Suppressor macrophage treated with lipopolysaccharide for 1 hour (primary cell): ENCODE data around the gene EIF4G3.
A peak's percentile ranks its signal among the peaks of the same experiment; 100 is the strongest.
"Not testable (repeated sequence)": the region's sequence is repeated elsewhere in the genome, so short reads cannot be mapped to it uniquely, and the experiment has no call there.

Source experiments
- DNase-seq, 3 donors: peaks; one replicate each; pipeline ENCODE4 v3.0.0-alpha.2; 2020 to 2022

Gene EIF4G3

DNA sequence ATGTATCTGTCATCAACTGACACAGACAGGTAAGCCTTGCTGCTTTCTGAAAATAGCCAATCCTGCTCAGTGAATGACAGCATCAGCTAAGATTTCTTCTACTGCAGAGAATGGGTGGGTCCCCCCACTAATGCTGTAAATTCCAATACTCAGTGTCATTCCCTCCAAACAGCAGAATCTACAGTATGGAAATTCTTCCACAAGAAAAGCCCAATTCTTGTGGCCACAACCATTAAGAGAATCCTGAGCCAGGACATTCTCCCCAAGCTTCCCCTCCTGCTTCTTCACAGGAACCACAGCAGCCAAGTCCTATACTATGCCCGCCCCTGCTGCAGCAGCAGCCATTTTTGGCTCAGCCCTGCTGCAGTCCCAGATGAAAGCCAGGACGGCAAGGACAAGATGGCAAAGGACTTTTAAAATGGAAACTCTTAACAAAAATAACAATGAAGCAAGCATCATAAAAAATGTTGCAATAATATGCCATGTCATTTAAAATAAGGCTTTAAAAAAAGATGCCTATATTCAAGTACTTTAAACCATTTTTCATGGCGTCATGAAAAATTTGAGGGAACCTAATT is 26.8 kb downstream of the EIF4G3 start:
- peak; percentile 23 to 43 (median 31) for DNase-seq

GRCh38 chr1:21149430-21149854 is 27.3 kb downstream of the EIF4G3 start:
- DNase-seq = peak; percentile 15 to 49 (median 24)

- no peak for DNase-seq
Measured at GRCh38 chr1:21143752-21144151, 32.9 kb downstream of the EIF4G3 start.

DNA sequence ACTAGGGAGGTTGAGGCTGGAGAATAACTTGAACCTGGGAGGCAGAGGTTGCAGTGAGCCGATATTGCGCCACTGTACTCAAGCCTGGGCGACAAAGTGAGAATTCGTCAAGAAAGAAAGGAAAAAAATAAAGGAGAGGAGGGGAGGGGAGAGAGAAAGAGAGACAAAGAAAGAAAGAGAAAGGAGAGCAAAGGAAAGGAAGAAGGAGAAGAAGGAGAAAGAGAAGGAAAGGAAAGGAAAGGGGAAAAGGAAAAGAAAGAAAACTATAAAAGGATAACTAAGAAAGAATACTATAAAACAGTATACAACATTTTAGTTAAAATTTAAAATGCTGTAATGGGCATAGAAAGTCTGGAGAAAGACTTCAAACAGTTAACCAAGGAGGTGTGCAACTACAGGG is 33.6 kb downstream of the EIF4G3 start:
- no peak for DNase-seq

DNA sequence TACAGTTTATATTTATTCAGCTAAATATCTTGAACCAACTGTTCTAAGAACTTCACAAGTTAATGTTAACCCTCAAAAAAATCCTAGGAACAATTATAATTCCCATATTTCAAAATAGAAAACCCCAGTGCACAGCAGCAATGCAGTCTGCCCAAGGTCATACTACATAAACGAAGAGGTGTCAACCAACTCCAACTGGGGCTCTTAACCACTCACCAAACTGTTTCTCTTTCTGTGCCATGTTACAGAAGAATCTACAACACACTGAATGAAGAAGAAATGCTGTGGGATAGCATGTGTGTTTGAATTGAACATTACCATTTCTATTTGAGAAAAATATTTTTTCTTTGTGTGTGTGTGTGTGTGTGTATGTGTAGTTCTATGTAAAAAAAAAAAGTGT is 35.7 kb downstream of the EIF4G3 start:
- DNase-seq = peak; percentile 13 to 25 (median 18)

DNA sequence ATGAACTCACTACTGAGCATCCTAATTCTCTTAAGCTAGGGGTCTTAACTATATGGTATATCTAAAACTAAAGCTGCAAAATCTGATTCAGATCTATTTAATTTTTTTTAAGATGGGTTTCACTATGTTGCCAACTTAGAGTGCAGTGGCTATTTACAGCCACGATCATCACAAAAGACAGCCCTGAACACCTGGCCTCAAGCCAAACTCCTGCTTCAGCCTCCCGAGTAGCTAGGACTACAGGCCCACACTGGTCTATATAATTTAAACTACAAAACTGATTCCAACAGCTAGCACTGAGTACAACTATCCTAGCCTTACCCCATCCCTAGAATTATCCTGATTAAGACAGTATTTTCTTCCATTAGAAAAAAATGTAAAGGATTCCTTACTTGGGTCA is 37.1 kb downstream of the EIF4G3 start:
- DNase-seq = no peak

GRCh38 chr1:21136344-21136743 is 40.4 kb downstream of the EIF4G3 start:
- not testable (repeated sequence) for DNase-seq

DNA sequence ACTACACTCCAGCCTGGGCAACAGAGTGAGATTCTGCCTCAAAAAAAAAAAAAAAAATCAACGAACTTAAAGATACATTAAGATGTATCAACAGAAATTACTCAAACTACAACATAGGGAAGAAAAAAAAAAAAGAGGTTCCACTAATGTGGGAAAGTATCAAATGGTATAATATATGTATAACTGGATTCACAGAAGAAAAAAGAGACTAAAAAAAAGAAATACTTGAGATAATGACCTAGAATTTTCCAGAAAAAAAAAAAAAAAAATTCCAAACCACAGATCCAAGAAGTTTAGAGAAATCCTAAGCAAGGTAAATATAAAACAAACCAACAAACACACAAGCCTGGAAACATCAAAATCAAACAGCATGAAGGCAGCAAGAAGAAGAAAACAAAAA is 45.5 kb downstream of the EIF4G3 start:
- DNase-seq = no peak

GRCh38 chr1:21129407-21129806 is 47.3 kb downstream of the EIF4G3 start:
- DNase-seq = no peak

DNA sequence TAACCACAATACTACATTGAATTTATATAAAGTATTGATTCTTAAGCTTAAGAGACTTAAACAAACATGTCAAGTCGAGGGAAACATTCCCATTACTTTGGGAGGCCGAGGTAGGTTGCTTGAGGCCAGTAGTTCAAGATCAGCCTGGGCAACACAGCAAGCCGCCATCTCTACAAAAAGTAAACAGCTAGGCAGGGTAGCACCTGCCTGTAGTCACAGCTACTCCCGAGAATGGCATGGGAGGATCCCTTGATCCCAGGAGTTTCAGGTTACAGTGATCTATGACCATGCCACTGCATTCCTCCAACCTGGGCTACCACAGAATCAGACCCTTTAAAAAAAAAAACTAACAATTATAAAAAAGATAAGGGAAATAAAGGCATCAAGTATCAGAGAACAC is 50.4 kb downstream of the EIF4G3 start:
- DNase-seq = no peak

DNA sequence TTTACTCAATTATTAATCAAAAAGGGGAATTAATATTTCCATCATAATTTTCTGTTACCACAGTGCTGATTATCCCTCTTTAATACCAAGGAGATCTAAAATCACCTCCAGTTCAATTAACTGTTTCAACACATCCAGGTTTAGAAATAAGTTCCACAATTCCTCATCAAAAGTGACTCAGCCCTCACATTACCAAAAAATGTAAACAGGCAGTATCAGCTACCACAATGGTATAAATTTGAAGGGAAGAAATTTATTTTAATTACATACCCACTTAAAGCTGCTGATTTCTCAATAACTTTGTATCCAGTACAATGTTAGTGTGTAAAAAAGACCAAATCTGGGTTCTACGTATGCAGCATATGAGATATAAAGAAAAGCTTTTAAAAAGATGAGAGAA is 51.9 kb downstream of the EIF4G3 start:
- peak in 1 of 3 donors; percentile 34 for DNase-seq

DNA sequence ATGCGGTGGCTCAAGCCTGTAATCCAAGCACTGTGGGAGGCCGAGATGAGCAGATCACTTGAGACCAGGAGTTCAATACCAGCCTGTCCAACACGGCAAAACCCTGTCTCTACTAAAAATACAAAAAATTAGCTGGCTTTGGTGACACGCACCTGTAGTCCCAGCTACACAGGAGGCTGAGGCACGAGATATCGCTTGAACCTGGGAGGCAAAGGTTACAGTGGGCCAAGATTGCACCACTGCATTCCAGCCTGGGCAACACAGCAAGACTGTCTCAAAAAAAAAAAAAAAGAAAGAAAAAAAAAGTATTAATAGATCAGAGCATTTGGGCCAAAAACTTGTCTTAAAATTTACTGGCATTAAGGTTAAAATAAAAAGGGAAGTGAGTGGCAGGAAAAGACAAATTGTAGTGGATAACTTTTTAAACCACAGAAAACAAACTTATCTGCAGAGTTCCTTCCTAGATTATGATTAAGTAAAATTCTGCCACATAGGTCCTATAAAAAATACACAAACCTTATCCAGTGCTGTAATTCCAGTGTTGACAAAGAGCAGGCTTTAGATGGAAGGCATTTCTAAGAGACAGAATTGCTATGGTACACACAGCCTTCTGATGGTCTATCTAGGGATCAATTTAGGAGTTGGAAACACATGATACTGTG is 53.3 kb downstream of the EIF4G3 start:
- DNase-seq = no peak

DNA sequence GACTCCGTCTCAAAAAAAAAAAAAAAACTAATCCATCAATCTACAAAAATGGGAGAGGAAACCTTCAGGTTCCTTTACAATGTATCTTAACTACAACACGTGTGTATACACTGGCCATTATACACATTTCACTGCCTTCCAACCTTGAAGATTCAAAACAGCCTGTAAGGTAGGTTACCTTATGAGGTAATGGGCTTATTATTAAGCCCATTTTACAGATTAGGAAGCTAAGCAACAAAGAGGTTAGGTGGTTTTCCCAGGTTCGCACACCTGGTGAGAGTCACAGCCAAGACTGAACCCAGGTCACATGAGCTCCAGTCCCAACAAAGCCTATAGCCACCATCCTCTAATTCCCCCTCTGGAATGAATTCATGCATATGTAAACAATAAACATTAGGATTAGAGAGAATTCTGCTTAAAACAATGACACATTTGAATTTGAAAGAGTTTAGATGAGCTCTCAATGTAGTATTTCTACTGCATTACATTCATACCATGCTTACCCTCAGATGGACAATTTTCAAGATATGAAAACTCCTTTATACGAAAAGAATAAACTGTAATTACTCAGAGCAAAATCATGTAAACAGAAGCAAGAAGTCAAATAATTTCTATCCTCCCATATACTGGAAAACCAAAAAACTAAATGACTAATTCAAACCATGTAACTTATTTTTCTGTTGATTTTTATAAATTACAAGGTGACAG is 54.8 kb downstream of the EIF4G3 start:
- no peak for DNase-seq

- DNase-seq = no peak
Measured at GRCh38 chr1:21118167-21118566, 58.5 kb downstream of the EIF4G3 start.

GRCh38 chr1:21117597-21118001 is 59.1 kb downstream of the EIF4G3 start:
- peak in 2 of 3 donors; percentile 25 to 26 for DNase-seq

DNA sequence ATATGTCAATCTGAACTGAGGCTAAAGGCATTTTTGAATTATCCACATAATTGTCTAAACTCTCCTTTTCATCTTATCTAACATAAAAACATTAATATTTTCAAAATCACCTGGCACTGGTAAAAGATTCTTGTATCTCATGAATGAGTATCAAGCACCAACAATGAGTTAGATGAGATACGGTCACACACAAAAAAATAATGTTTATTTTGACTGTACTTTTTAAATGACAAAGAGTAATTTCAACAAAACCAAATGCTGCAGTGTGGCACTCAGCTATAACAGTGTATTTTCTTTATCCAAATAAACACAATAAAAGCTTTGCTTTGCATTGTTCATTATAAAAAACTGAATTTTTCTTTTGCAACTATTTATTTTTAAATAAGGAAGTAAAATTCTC is 59.5 kb downstream of the EIF4G3 start:
- DNase-seq = no peak

DNA sequence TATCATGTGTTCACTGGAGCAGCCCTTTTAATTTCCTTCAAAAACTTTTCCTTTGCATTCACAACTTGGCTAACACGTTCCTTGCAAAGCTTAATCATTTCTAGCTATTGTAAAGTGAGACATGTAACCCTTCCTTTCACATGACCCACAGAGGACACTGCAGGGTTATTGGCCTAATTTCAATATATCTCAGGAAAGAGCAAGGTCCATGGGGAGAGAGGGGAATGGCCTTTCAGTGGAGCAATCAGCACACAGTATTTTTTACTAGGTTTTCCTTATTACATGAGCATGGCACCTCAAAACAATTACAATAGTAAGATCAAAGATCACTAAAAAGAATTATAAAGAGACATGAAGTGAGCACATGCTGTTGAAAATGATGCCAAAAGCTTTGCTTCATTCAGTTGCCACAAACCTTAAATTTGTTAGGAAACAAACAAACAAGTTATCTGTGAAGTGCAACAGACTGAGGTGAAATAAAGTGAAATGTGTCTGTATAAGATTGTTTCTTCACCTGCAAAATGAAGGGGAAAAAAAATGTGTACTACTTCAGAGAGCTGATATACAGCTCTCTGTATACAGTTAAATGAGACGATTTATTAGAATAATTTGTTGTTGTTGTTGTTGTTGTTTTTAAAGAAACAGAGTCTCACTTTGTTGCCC is 61.5 kb downstream of the EIF4G3 start:
- DNase-seq = no peak

DNA sequence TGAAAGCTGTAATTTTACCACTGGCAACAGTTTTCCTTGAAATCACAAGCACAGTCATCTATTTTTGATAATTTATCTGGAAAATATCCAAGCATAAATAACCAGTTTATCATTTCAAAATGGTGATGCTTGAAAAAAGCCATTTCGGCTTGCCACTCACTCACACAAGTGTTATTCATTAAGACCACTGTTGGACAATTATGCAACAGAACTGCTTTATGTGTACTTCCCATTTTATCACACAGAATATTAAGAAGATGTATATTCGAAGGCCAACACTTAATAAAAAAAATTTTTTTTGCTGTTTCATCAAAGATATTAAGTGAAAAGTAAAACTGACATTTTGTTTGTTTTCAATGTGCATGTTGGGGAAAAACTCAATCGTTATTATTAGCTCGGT is 62.3 kb downstream of the EIF4G3 start:
- peak; percentile 24 to 52 (median 47) for DNase-seq

DNA sequence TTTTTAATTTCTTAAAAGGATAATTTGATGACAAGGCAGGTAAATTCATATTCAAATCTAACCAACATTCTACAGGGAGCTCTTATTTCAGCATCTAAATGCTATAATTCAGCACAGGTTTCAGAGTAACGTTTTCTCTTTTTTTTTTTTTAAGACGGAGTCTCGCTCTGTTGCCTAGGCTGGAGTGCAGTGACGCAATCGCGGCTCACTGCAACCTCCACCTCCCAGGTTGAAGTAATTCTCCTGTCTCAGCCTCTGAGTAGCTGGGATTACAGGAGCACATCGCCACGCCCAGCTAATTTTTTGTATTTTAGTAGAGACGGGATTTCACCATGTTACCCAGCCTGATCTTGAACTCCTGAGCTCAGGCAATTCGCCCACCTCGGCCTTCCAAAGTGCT is 66.5 kb downstream of the EIF4G3 start:
- DNase-seq = no peak

- no peak for DNase-seq
Measured at GRCh38 chr1:21106709-21107108, 70.0 kb downstream of the EIF4G3 start.

DNA sequence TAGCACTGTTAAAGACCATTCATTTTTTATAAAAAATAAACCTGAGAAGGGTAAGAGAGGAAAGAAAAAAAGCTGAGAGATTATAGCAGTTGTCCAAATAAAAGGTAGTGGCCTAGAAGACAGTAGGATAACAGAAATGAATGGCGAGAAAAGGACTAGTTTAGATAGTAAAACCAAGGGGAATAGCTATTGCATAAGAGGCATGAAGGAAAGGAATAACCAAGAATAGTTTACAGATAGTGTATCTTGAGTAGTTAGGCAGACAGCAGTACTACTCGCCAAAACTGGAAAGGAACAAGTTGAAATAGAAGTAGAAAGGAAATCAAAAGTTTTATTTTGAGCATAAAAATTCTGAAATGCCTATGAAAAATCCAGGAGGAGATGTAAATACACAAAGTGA is 70.5 kb downstream of the EIF4G3 start:
- DNase-seq = no peak

DNA sequence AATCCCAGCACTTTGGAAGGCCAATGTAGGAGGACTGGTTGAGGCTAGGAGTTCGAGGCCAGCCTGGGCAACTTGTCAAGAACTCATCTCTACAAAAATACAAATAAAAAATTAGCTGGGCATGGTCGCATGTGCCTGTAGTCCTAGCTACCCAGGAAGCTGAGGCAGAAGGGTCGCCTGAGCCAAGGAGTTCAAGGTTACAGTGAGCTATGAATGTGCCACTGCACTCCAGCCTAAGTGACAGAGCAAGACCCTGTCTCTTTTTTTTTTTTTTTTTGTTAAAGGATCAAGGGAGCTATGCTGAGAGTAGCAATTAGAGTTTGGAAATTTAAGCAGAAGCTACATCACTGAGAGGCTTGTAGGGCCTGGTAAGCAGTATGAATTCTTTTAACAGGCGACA is 70.9 kb downstream of the EIF4G3 start:
- DNase-seq = no peak

DNA sequence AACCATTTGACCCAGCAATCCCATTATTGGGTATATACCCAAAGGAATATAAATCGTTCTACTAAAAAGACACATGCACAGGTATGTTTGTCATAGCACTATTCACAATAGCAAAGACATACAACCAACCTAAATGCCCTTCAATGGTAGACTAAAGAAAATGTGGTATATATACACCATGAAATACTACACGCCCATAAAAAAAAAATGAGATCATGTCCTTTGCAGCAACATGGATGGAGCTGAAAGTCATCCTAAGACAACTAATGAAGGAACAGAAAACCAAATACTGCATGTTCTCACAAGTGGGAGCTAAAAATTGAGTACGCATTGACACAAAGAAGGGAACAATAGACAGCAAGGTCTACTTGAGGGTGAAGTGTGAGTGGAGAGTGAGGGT is 72.0 kb downstream of the EIF4G3 start:
- DNase-seq = no peak

GRCh38 chr1:21100481-21100921 is 76.2 kb downstream of the EIF4G3 start:
- peak; percentile 59 to 70 (median 60) for DNase-seq
